Stimulated activated CD4-positive, alpha-beta T cell treated with anti-CD3 and anti-CD28 coated beads, Interleukin-4, amount 100 ng/mL, for 24 hours (primary cell): ENCODE data around the gene RSL1D1.
"Not testable (repeated sequence)": the region's sequence is repeated elsewhere in the genome, so short reads cannot be mapped to it uniquely, and the experiment has no call there.

Source experiments
- DNase-seq: peaks from one replicate; pipeline ENCODE4 v3.0.0-alpha.2; 2020

The RSL1D1 gene

DNA sequence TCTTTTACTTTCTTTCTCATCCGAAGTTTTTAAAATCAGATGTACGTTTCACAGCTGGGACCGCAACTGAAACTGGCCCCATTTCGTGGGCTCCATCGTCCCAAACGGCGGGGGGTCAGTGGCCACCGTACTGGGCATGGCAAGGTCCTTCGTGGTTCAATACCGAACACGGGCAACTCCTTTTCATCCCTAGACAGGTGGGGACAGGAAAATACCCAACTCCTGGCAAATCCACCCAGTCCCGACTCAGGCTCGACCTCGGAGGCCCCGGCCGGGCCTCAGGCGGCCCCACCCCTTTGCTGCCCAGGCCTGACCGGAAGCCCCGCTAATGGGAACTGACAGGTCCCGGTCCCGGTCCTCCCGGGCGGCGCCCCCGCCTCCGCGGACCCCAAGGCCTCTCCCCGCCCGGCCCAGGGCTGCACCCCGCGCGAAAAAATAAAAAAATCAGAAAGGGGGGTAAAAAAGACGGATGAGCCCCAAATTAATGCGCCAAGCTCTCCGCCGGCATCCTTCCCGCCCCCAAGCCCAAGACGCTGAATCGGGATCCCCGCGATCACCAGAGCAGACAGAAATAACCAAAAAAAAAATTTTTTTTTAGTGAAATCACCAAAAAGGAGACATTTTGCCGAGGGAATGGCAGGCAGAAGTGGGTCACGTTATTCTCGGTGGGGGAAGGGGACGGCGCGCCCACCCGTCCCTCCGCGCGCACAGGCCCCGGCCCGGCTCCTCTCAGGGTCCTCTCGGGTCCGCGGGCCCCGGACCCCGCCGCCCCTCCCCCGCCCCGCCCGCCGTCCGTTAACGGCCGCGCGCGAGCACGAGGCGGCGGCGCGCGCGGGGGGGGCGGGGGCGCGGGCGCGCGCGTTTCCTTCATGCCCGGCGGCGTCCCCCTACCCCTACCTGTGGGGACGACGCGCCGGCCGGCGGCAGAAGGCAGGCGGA is 54.8 kb downstream of the RSL1D1 start:
- peak; percentile 23 for DNase-seq

DNA sequence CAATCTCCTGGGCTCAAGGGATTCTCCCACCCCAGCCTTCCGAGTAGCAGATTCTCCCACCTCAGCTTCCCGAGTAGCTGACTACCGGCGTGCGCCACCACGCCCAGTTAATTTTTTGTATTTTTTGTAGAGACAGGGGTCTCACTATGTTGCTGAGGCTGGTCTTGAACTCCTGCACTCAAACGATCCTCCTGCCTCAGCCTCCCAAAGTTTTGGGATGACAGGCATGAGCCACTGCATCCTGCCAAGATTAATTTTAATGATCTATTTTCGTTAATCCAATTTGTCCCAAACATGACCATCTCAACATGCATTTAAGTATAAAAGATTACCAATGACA is 55.5 kb downstream of the RSL1D1 start:
- DNase-seq, result no peak

DNA sequence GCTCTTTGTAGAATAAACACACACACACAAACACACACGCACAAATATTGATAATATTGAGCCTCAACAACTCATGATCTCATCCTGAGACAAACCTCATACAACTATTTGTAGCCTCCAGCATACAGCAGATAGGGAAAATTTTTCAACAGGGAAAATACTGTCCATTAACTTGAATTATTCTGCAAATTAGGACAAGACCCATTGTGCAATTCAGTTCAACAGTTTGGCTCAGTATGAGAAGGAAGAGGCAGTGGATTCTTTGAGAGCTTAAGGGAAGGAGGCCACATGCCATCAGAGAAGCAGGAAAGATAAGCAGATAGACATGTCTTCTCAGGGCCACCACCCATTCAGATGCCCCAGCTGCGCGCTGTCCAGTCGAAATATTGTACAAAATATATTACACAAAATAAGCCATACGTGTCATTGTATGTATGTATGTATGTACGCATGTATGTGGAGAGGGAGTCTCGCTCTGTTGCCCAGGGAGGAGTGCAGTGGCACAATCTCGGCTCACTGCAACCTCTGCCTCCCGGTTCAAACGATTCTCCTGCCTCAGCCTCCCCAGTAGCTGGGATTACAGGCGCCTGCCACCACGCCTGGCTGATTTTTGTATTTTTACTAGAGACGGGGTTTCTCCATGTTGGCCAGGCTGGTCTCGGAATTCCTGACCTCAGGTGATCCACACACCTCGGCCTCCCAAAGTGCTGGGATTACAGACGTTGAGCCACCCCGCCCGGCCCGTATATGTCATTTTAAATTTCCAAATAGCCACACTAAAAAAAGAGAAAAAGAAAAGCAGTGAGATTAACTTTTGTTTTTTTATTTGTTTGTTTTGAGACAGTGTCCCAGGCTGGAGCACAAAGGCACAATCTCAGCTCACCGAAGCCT is 56.1 kb downstream of the RSL1D1 start:
- no peak for DNase-seq

DNA sequence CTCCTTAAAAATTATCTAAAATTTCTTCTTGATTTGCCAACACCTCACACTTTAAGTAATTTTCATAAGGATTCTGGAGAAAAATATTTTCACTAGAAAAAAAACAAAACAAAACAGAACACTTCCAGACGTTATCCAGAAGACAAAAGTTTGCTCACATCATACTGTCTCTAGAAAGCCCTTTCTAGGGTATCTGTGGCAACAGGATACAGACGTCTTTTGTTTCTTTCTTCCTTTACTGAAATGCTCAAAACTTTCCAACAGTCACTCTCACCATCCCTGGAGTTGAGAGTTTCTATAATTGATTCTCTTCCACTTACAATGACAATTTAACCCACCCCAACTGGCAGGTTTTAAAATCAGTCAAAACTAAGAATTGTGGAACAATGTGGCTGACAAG is 56.9 kb downstream of the RSL1D1 start:
- no peak for DNase-seq

DNA sequence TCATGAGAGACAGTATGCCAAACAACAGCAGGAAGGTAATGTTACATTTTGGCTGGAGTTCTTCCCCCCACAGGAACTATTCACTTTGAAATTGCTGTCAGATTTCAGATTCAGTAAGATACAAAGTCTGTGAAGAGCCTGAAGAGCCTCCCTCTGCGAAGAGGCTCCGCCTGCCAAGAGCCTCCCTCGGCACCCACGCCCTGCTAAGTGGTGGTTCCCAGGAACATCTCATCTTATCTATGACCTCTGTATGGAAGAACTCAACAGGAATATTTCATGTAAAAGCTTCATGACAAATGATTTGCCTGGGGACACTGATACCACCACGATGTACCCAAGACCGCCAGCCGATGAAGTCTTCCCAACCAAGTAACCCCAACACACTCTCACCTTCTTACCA is 57.5 kb downstream of the RSL1D1 start:
- no peak for DNase-seq

DNA sequence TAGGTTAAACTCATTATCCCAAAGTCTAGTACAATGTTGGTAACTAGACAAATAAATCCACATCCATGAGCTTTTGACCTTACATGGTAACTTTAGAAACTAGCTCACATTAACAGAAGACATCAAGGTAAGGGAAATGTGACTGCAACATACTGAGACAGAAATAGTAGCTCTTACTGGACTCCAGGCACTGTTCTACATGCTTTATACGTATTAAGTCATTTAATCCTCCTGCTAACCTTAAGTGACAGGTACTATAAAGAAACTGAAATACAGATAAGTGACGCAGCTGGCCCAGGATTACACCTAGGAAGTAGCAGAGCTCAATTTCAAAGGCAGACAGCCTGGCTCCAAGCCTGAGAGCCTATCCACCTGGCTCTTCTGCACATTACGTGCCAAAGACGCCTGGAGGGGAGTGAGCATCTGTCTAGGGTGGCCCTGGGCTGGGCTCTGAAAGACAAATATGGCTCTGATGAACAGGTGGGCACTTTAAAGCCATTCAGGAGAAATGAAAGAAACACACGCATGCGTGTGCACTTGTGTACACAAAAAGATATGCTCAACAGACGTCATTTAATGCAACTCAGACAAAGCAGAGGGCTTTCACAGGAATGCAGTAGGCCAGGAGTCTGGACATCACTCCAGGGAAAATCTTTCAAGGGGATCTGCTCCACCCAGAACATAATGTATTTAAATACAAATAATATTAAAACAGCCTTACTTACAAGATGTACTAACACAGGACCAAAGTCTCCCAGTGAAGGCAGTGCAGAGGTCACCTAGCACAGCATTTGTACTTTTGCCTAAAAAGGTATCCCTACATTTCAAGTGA is 58.7 kb downstream of the RSL1D1 start:
- DNase-seq, result no peak

DNA sequence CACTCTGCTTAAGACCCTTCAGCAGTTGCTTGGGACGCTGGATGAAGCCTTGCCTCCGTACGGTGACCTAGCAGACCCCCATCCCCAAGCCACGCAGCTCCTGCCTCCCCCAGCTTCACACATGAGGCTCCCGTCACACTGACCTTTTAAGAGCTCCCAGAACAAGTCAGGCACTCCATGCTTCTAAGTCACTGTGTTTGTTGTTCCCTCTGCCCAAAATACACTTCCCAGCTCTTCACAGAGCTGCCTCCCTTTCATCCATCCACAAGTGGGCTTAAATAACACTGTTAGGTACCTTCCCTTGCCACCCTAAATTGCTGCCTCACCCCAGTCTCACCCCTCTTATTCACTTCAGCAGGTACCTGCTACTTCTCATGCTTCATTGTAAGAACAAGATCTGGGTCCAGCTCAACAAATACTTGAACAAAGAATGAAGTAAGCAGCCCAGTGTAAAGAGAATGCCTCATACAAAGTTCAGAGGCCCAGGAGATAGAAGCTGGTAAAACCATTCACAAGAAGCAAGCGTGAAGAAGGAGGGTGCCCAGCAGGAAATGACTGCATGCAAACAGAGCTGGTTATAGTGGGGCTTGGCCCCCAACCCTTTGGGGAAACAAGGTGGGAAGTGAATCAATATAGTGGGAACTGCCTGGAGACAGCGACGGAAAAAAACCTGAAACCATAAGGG is 60.1 kb downstream of the RSL1D1 start:
- no peak for DNase-seq

DNA sequence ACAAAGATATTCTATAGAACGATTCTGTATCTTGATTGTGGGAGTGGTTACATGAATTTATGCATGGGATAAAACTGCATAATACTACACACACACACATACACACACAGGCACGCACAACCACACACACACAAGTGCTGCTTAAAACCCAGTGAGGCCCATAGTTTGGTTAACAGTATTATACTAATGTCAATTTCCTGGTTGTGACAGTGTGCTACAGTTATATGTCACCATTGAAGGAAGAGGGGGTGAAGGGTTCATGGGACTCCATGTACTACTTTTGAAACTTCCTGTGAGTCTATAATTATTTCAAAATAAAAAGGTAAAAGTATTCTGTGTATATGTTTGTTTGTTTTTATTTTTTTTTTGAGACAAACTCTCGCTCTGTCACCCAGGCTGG is 62.4 kb downstream of the RSL1D1 start:
- DNase-seq, result no peak

DNA sequence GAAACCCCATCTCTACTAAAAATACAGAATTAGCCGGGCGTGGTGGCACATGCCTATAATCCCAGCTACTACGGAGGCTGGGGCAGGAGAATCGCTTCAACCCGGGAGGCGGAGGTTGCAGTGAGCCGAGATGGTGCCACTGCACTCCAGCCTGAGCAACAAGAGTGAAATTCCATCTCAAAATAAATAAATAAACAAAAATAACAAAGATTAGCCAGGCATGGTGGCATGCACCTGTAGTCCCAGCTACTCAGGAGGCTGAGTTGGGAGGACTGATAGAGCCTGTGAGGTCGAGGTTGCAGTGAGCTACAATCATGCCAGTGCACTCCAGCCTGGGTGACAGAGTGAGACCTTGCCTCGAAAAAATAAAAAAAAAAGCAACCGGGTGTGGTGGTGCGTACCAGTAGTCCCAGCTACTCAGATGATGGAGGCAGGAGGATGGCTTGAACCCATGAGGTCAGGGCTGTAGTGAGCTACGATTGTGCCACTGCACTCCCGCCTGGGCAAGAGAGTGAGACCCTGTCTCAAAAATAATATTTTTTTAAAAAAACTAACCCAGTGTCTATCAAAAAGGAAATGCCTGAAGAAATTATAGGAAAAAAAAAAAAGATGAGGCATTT is 66.3 kb downstream of the RSL1D1 start:
- not testable (repeated sequence) for DNase-seq

DNA sequence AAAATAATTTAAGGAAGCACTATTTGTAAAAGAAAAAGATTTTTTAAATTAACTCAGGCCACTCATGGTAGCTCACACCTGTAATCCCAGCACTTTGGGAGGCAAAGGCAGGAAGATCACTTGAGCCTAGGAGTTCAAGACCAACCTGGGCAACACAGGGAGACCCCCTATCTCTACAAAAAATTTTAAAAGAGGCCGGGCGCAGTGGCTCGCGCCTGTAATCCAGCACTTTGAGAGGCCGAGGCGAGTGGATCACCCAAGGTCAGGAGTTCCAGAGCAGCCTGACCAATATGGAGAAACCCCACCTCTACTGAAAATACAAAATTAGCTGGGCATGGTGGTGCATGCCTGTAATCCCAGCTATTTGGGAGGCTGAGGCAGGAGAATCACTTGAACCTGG is 67.0 kb downstream of the RSL1D1 start:
- DNase-seq, result not testable (repeated sequence)

DNA sequence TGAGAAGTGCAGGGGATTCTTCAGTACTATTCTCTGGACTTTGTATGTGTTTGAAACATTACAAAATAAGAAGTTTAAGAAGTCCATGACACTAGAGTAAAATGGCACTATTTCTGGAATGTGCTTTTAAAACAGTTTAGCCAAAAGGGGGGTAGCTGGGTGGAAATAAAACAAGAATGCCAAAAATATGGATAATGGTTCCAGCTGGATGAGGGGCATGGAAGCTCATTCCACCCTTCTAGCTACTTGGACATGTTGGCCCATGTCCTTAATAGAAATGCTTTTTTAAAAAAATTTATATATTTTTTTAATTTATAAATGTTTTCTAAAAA is 67.3 kb downstream of the RSL1D1 start:
- no peak for DNase-seq
